Stimulated activated CD8-positive, alpha-beta memory T cell treated with anti-CD3 and anti-CD28 coated beads, Interleukin-2, amount 100 ng/mL, for 1 hour (primary cell): ENCODE measurements around the gene RABL6.
"Not testable (repeated sequence)": the region's sequence is repeated elsewhere in the genome, so short reads cannot be mapped to it uniquely, and the experiment has no call there.

Experiments
- DNase-seq, 2 donors: peaks; one replicate each; pipeline ENCODE4 v3.0.0-alpha.2; 2020; ENCODE audit warnings: low read depth in 2 of 2

Gene RABL6

GRCh38 chr9:136835162-136835931, 27.6 kb downstream of the RABL6 start:
- DNase-seq = no peak

- no peak for DNase-seq
Observed at GRCh38 chr9:136835932-136836904, 28.5 kb downstream of the RABL6 start.

- DNase-seq = no peak
Observed at GRCh38 chr9:136837146-136837855, 29.6 kb downstream of the RABL6 start.

GRCh38 chr9:136837856-136838277, 30.1 kb downstream of the RABL6 start:
- DNase-seq = not testable (repeated sequence)

- no peak for DNase-seq
Observed at GRCh38 chr9:136838314-136839228, 30.8 kb downstream of the RABL6 start.

GRCh38 chr9:136839229-136840139, 31.7 kb downstream of the RABL6 start:
- no peak for DNase-seq

GRCh38 chr9:136840140-136840876, 32.6 kb downstream of the RABL6 start:
- DNase-seq = no peak

- no peak for DNase-seq
Observed at GRCh38 chr9:136840877-136841645, 33.3 kb downstream of the RABL6 start.

GRCh38 chr9:136841646-136842379, 34.1 kb downstream of the RABL6 start:
- DNase-seq = not testable (repeated sequence)

- DNase-seq = peak; percentile 37 to 60
Observed at GRCh38 chr9:136842380-136842948, 34.7 kb downstream of the RABL6 start, which contains the start of gene AJM1. TSS of gene AJM1 (plus strand) at chr9:136842478. CDS start at chr9:136844415, 1,937 bp downstream.

- not testable (repeated sequence) for DNase-seq
Observed at GRCh38 chr9:136843159-136843800, 35.5 kb downstream of the RABL6 start.

- peak; percentile 38 to 42 for DNase-seq
Observed at GRCh38 chr9:136843801-136844740, 36.3 kb downstream of the RABL6 start.

- no peak for DNase-seq
Observed at GRCh38 chr9:136844761-136845464, 37.2 kb downstream of the RABL6 start.

GRCh38 chr9:136845465-136846260, 37.9 kb downstream of the RABL6 start:
- no peak for DNase-seq
